Measurements from ENCODE around the gene MTA3.

MTA3 gene

DNA sequence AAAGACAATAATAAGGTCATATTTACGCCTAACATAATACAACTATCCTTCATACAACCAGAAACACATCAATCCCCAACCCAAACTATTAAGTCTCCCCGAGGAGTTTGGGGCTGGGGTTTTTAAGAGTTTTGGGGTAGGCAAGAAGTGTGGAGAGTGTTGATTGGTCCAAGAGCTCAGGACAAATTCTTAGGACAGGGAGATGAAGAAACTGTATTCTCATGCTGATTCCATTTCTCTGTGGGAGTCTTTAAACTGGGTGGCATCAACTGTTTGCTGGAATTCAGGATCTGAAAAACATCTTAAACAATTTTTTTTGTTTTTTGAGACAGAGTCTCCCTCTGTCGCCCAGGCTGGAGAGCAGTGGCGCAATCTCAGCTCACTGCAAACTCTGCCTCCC lies 25.6 kb upstream of the MTA3 start:
- Mint-ChIP-seq H3K4me1 (no peaks in the 10 kb centered on the region), H3K27ac (no peak overlapping the region), H3K36me3 (ENCODE audit: low read depth) (no peaks in the 10 kb centered on the region), H3K4me3 (no peak overlapping the region), H3K9me3 (peaks cover 3% of the 10 kb centered on the region), H3K27me3 (ENCODE audit: low read depth, poor library complexity) (peaks cover 1% of the 10 kb centered on the region)
- TF ChIP-seq, protein P1, sequence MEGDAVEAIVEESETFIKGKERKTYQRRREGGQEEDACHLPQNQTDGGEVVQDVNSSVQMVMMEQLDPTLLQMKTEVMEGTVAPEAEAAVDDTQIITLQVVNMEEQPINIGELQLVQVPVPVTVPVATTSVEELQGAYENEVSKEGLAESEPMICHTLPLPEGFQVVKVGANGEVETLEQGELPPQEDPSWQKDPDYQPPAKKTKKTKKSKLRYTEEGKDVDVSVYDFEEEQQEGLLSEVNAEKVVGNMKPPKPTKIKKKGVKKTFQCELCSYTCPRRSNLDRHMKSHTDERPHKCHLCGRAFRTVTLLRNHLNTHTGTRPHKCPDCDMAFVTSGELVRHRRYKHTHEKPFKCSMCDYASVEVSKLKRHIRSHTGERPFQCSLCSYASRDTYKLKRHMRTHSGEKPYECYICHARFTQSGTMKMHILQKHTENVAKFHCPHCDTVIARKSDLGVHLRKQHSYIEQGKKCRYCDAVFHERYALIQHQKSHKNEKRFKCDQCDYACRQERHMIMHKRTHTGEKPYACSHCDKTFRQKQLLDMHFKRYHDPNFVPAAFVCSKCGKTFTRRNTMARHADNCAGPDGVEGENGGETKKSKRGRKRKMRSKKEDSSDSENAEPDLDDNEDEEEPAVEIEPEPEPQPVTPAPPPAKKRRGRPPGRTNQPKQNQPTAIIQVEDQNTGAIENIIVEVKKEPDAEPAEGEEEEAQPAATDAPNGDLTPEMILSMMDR (IDR thresholded peaks at IDR 0.05): no peak
- DNase-seq: no peak

DNA sequence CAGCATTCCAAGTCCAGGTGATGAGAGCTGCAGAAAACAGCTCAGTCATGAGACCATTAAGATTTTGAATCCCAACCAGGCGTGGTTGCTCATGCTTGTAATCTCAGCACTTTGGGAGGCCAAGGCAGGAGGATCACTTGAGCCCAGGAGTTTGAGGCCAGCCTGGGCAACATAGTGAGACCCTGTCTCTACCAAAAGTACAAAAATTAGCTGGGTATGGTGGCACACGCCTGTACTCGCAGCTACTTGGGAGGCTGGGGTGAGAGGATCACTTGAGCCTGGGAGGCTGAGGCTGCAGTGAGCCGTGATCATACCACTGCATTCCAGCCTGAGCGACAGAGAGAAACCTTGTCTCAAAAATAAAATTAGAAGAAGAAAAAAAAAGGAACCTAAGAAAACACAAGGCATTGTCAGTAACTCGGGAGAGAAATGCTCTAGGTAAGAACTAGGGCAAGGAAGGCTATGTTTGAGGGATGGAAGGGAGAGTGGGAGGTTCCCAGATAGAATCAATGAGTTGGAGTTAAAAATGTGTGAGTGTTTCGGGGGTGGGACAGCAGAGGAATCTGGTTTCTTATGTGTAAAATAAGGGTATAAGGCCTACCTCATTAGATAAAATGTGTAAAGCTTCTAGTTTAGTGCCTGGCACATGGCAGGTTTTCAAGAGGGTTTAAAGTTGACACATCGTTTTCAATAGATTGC lies 23.3 kb upstream of the MTA3 start:
- no peak overlapping the region for H3K4me3 Mint-ChIP-seq
- no peaks in the 10 kb centered on the region for H3K9me3 Mint-ChIP-seq
- H3K27ac Mint-ChIP-seq: no peak overlapping the region
- no peaks in the 10 kb centered on the region for H3K36me3 Mint-ChIP-seq (ENCODE audit: low read depth)
- DNase-seq: no peak
- peaks cover 1% of the 10 kb centered on the region for H3K4me1 Mint-ChIP-seq
- H3K27me3 Mint-ChIP-seq (ENCODE audit: low read depth, poor library complexity): no peaks in the 10 kb centered on the region
- TF ChIP-seq, protein P1 (IDR thresholded peaks at IDR 0.05): no peak

DNA sequence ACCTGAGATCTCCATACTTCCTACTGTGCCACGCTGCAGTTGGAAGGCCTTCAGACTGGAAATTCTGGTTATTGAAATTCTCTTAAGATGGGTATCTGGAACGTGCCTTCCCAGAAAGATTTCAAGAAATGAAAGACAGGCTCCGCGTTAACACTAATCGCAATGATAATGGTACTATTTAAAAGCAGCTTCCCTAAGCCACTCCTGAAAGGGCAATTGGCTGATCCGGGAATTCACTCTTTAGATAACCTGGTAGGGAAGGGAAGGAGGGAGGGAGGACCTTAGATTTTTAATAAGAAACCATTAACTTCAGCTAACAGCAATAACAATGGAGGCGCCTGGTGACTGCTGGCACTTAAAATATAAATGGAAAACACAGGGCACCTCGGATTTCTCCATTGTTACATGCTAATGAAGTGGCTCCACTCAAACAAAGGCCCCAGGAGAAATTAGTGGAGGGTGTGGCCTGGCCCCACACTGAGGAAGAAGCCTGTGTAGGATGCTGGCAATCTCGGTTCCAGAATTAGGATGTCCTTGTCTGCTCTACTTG lies 22.5 kb upstream of the MTA3 start:
- TF ChIP-seq, protein P1 (IDR thresholded peaks at IDR 0.05): no peak
- no peak overlapping the region for H3K4me3 Mint-ChIP-seq
- H3K27ac Mint-ChIP-seq: no peak overlapping the region
- no peaks in the 10 kb centered on the region for H3K9me3 Mint-ChIP-seq
- peaks cover 6% of the 10 kb centered on the region for H3K4me1 Mint-ChIP-seq
- no peaks in the 10 kb centered on the region for H3K36me3 Mint-ChIP-seq (ENCODE audit: low read depth)
- DNase-seq: no peak
- no peaks in the 10 kb centered on the region for H3K27me3 Mint-ChIP-seq (ENCODE audit: low read depth, poor library complexity)

DNA sequence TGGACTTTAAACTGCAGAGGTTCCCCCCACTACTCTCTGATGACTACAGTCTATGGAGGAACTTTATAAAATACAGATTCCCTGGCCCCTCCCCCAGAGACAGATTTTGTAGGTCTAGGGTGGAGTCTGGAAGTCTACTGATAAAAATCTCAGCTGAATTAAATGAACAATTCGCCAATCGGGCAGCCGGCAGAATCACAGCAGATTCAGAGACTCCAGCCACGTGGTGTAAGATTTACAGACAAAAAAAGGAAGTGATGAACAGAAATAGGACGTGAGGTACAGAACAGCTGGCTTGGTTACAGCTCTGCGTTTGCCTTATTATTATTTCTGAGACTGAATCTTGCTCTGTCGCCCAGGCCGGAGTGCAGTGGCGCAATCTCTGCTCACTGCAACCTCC lies 21.4 kb upstream of the MTA3 start:
- peaks cover 13% of the 10 kb centered on the region for H3K4me1 Mint-ChIP-seq
- no peak for DNase-seq
- no peak overlapping the region for H3K27ac Mint-ChIP-seq
- H3K4me3 Mint-ChIP-seq: no peak overlapping the region
- no peaks in the 10 kb centered on the region for H3K9me3 Mint-ChIP-seq
- no peaks in the 10 kb centered on the region for H3K36me3 Mint-ChIP-seq (ENCODE audit: low read depth)
- TF ChIP-seq, protein P1 (IDR thresholded peaks at IDR 0.05): no peak
- no peaks in the 10 kb centered on the region for H3K27me3 Mint-ChIP-seq (ENCODE audit: low read depth, poor library complexity)

DNA sequence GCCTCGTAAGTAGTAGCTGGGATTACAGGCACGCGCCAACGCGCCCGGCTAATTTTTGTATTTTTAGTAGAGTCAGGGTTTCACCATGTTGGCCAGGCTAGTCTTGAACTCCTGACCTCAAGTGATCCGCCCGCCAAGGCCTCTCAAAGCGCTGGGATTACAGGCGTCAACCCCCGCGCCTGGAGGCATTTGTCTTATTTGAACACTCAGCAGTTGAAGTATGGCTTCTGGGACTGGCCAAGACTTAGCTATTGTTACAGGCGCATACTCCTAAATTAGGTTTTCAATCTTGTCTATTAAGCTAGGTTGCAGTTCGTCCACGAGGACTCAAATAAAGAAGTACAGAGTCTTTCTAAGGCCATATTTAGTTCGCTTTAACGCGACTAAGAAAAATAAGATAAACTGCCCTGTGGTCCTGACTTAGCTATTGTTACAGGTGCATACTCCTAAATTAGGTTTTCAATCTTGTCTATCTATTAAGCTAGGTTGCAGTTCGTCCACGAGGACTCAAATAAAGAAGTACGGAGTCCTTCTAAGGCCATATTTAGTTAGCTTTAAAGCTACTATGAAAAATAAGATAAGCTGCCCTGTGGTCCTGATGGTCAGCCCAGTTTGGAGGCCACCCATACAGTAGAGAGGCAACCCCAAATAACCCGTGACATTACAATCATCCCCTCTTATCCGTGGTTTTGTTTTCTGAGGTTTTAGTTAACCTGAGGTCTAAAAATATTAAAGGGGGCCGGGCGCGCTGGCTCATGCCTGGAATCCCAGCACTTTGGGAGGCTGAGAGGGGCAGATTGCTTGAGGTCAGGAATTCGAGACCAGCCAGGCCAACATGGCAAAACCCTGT lies 20.8 kb upstream of the MTA3 start:
- TF ChIP-seq, protein P1 (IDR thresholded peaks at IDR 0.05): no peak
- Mint-ChIP-seq H3K36me3 (ENCODE audit: low read depth) (no peaks in the 10 kb centered on the region), H3K4me3 (no peak overlapping the region), H3K9me3 (no peaks in the 10 kb centered on the region), H3K4me1 (peaks cover 19% of the 10 kb centered on the region), H3K27ac (no peak overlapping the region), H3K27me3 (ENCODE audit: low read depth, poor library complexity) (no peaks in the 10 kb centered on the region)
- no peak for DNase-seq

All from nephron progenitor cell (in vitro differentiated cells).